GM19240 (cell line): ENCODE data around the gene VILL.
"Not testable (repeated sequence)": the region's sequence is repeated elsewhere in the genome, so short reads cannot be mapped to it uniquely, and the experiment has no call there.

ENCODE experiments used
- DNase-seq: peaks from one replicate; pipeline ENCODE4 v3.0.0; 2011; ENCODE audit warnings: low spot score; ENCODE audit not compliant: insufficient read length

VILL gene

DNA sequence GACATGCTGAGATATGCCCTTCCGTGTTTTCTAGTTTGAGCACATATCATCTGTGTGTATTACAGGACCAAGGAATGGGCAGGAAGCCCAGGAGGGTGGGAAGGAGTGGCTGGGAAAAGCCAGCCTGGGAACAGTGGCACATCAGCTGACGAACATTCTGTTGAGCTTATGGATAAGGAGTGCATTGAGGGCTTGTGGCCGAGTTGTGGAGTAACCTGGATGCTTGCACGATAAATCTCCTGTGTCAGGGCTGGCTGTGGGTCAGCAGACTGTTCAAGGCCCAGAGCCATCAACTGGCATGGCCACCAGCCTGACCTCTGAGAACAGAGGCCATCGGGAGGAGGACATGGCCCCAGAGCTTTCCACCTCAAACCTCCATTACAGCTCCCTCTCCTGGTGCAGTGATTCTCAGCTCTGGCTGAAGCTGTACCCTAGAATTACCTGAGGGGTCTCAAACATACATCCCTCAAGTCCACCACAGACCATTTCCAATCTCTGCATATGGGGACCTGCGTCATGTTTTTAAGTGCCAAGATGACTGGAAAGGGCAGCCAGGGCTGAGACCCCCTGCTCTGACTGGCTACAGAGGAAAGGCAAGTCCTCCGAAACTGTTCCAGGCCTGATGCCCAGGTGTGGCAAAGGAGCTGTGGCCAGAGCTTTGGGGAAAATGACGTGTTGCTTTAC lies 4.8 kb upstream of the VILL start:
- DNase-seq, result no peak

DNA sequence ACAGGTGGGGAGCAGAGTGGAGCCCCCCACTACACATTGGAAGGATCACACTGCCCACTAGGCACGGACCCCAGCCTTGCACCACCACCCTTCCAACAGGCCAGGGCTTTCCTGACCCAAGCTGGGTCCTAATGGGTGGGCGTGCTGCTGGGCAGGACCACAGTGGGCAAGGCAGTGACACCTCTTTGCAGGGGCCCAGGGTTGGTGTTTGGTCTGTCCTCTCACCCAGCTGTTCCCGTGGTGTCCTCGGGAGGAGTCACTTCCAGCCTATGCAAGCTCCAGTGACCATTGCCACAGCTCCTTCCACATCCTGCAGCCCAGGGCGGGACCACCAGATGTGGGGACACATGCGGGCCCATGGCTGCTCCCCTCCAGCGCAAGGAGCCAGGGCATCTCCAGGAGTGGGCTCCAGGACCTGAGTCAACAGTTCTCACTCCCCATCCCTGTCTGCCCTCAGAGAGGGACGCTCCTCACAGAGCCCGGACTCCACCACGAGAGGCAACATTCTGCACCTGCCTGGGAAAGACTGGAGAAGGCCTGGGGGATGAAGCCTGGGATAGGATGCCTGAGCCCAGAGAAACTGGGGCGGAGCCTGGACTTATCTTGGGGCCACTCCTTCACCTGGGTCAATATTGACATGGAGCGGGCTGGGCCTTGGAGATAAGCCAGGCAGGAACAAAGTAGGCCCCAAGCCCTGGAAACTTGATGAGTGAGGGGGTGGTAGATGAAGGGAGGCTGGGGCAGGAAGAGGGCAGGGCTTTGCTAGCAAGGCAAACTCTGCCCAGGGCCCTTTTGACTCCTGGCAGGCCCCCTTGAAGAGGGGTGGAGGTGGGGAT lies 3.9 kb upstream of the VILL start:
- DNase-seq, result no peak

DNA sequence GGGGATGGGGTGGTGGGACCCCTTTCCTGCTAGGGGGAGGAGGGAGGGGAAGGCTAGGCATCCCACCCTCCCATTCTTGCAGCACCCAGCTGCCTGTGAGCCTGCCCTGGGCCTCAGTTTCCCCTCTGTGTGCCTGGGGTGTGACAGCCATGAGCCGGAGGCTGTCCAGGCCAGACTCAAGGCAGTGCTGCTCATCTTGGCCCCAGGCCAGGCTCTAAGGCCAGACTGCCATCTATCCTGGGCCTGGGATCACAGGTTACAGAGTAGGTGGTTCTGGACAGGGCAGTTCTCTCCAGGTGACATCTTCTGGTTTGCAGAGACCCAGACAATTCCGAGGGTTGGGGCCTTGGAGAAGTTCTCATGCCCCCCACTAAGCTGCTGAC lies 3.3 kb upstream of the VILL start:
- no peak for DNase-seq

DNA sequence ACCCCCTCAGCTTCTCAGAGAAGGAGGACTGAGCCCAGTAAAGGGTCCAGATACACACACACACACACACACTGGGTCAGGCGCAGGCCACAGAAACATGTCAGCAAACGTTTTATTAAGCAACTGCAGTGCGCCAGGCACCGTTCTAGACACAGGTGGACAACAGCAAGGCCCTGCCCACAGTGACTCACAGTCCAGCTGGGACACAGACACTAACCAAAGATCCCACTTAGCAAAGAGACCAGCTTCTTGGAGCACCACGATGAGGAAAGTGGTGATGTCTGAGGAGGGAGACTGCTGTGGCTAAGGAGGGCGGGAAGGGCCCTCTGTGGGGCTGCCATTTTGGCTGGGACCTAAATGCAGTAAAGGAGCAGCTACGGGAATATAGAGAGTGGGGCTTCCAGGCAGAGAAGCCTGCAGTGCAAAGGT lies 2.8 kb upstream of the VILL start:
- no peak for DNase-seq

DNA sequence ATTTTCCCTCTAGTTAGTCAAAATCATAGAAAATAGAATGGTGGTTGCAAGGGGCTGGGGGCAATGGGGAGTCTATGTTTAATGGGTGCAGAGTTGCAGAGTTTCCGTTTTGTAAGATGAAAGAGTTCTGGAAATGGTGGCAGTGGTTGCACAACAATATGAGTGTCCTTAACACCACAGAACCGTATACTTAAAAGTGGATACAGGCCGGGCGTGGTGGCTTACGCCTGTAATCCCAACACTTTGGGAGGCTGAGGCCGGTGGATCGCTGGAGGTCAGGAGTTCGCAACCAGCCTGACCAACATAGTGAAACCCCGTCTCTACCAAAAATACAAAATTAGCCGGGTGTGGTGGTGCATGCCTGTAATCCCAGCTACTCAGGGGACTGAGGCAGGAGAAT lies 2.2 kb upstream of the VILL start:
- not testable (repeated sequence) for DNase-seq

DNA sequence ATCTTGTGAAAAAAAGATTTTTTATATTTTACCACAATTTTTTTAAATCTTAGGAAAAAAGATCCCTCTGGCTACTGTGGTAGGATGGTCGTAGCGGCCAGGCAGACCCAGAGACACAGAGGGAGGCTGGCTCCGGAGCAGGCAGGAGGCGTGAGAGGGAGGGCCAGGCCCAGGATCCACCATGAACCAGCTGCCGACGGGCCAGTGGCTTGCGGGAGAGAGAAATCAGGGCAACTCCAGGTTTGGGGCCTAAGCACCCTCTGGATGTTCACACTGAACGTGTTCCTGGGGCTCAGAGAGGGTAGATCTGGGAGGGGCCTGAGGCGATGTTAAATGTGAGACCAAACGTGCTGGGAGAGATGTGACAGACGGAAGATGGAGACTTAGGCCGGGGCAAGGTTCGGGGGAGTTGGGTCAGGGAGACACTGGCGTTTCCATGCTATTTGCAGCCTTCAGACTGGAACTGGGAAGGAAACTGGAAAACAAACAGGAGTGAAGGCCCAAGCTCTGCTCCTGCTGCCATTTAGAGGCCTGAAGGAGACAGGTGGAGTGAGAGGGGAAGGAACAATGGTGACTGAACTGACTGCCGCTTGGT lies 1.6 kb upstream of the VILL start:
- no peak for DNase-seq

DNA sequence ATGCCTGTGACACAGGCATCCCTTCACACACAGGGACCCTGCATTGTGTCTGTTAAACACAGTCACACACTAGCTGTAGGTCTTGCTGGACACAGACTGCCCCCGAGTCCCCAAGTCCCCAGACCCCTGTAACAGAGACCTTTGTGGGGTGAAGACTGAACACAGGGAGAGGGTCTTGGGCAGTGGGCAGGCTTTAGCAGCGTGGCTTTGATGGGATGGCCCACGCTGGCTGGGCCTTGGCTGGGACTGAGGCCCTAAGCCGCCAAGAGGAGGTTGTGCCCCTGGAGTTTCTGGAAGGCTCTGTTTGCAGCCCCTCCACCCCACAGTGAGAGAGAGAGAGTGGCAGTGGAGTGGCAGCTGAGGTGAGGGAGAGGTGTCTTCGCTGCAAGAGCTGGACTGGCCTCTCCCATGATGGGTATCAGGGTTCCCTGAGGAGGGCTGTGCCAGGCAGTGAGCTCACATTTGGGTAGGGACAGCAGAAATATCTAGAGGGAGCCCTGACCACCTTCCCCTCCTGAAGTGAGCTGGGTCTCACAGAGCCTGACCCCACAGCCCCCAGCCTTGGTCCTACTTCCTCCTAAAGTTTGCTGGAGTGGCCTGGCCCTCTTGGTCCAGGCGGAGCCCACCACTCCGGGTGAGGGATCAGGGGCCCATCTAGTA lies 635 bp upstream of the VILL start:
- no peak for DNase-seq

DNA sequence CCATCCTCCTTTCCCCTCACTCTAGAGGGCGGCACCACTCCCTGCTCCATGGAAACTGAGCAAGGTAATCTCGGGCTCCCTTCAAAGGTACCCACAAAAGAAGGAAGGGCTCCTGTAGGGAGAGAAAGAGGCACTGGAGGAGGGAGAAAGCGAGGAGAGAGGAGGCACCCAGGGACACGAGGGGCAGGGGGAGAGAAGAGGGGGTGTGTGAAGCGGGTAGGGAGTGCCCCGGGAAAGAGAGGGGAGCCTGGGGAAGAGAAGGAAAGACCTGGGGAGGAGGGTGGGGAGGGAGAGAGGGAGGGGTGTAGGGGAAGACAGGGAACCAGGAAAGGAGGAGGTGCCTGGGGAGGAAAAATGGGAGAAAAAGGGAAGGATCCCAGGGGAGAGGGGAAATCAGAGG lies 523 bp downstream of the VILL start:
- DNase-seq, result no peak

DNA sequence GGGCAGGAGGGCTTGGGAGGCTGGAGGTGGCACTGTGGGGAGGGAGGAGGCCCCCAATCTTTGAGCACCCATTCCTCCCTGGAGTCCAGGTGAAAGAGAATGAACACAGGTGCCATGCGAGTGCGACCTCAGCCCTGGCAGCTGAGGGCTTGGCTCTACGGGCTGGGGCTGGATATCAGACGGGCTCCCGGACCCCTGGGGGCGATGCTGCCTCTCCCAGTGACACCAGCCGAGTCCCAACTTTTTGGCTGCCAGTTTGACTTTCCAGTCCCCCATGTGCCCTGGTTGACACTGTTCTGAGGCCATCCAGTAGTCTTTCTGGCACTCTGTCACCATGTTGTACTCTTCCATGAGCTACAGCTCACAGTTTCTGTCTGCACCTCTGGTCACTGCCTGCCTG lies 1.2 kb downstream of the VILL start:
- DNase-seq, result no peak

DNA sequence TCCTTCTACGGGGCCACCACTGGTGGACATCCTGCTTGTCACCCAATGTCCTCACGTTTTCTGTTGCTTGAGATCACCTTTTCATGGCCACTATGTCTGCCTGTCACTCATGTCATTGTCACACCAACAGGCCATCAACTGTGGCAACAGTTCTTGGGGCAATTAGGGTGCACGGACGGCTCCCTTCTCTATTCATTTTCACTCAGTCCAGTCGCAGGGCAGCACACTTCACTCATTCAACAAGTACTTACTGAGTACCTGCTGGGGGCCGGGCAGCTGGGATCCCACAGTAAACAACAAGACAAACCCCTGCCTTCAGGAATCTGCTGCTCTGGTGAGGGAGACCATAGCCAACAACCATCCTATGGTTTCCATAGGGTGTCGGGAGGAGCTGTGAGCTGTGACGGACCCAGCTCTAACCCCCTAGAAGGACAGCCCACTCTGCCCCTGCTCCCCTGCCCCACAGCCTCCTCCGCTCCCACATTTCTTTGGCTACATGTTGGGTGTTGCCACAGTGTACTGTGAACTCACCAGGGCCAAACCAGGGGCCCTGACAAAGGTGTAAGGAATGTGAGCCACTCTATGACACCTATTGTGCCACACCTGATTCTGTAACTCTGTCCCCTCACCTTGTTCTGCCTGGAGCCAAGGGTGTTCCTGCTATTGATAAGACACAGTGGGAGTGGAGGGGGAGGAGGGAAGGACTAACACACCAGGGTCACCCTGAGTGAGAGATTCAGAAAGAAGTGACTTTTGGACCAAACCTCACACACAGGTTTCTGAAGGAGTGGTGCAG lies 1.9 kb downstream of the VILL start:
- no peak for DNase-seq

DNA sequence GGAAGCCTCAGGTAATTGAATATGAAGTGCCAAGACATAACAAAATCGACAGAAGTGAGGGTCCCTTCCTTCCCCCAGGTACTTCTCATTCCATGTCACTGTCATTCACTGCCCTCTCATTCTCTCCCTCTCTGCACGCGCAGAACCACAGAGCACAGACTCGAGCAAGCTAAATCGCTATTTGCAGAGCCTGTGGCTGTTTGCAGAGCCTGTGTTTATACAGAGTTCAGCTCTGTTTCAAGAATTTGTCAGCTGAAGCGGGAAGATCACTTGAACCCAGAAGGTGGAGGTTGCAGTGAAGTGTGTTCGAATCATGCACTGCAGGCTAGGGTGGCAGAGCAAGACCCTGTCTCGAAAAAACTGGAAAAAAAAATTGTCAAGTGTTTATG lies 2.5 kb downstream of the VILL start:
- no peak for DNase-seq

DNA sequence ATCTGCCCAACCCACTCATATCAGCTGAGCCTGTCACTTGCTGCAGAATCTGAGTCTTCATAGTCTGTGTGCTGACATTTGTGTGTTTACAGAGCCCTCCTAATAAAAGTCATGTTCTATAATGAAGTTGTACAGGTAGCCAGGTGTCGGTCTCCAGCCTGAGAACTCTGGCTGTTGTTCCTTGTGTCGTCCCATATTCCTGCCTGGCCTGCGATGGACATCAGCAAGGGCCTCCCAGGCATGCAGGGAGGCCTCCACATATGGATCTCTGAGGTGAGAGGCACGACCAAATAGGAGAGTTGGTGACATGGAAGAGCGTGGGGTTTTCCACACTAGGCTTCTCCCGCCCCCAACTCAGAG lies 2.9 kb downstream of the VILL start:
- DNase-seq, result no peak

DNA sequence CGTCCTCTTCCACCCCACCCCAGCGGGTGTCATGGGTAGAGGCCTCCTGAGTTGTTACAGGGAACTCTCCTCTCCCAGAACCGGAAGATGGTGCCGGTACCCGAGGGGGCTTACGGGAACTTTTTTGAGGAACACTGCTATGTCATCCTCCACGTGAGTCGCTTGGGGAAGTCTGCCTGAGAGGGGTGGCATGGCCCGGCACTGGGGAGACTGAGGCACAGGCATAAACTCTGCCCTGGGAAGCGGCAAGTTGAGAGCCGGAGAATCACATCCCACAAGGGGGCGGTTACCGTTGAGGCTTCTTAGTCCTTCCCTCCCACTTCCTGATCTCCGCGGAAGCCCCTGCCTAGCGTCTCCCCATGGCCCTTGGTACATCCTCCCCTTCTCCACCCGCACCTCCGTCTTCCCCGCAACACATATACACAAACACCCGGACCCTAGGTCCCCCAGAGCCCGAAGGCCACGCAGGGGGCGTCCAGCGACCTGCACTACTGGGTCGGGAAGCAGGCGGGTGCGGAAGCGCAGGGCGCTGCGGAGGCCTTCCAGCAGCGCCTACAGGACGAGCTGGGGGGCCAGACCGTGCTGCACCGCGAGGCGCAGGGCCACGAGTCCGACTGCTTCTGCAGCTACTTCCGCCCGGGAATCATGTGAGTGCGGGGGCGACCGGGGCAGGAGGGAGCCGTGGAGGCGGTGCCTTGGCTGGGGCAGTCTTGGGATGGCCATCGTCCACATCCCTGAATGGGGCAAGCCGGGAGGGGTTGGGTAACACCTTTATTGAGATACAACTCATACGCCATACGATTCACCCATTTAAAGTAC lies 3.4 kb downstream of the VILL start:
- DNase-seq, result peak; percentile 57

DNA sequence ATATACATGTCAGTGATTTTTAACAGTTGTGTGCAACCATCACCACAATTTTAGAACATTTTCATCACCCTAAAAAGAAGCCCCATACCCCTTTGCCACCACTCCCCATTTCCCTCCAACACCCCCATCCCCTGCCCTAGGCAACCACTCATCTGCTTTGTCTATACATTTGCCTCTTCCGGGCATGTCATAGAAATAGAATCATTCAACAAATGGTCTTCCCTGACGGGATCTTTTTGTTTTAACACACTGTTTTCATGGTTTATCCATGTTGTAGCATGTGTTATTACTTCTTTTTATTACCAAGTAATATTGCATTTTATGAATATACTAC lies 4.0 kb downstream of the VILL start:
- DNase-seq, result no peak

DNA sequence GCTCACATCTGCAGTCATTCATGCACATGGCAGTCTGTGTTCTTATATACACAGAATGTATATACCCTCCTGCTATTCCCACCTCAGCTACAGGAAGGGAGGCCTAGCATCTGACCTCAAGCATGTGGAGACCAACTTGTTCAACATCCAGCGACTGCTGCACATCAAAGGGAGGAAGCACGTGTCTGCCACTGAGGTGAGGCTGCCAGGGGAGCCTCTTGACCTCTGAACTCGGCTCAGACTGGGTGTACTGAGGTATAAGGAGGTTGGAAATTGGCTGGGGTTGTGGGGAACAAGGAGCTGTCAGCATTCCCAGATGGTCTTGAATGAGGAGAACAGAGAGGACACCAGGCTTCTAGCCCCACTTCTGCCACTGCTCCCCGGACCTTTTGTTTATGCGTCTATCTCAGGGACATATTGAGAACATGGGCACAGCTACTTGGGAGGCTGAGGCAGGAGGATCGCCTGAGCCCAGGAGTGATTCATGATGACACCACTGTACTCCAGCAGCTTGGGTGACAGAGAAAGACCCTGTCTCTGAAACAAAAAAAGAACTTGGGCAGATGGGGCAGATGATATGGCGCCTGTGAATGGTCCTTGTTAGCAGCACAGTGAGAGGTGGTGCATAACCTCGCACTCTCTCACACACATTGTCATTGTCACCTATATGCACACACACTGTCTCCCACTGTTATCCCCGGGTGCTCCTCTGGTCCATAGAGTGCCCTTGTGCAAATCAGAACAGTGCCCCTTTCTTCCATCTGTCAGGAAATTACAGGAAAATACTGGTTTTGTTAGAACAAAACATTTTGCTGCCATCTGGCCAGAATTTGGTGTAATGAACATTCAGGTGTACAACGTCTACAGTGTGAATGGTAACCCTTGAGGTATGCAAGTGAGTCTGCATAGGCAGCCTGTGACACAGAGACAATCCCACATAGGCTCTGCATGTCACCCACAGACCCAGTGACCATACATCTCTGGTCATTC lies 5.4 kb downstream of the VILL start:
- DNase-seq, result no peak

DNA sequence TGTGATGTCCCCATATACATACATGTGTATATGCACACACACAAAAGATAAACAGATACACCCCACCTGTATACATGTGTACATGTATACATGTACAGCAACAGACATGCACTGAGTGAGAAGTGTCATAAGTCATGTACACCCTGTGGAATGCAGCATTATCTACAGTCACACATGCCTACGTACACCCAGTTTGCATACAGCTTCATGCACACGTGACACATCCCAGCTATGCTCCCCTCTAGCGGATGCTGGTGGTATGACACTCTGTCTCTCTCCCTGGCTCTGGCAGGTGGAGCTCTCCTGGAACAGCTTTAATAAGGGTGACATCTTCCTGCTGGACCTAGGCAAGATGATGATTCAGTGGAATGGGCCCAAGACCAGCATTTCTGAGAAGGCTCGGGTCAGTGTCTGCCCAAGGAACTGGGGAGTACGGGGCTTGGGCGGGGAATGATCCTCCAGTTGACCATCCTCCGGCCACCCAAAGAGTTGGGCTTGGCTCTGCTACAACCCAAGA lies 6.3 kb downstream of the VILL start:
- DNase-seq, result peak; percentile 75

DNA sequence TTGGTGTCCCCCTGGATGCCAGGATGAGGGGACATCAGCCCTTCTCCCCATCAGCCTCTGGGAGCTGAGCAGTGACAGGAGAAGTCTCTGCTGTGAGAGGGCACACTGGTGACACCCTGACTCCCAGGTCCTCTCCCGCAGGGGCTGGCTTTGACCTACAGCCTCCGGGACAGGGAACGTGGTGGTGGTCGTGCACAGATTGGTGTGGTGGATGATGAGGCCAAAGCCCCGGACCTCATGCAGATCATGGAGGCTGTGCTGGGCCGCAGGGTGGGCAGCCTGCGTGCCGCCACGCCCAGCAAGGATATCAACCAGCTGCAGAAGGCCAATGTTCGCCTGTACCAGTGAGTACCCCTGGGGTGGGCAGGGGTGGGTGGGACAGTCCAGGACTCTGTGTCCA lies 6.8 kb downstream of the VILL start:
- no peak for DNase-seq

DNA sequence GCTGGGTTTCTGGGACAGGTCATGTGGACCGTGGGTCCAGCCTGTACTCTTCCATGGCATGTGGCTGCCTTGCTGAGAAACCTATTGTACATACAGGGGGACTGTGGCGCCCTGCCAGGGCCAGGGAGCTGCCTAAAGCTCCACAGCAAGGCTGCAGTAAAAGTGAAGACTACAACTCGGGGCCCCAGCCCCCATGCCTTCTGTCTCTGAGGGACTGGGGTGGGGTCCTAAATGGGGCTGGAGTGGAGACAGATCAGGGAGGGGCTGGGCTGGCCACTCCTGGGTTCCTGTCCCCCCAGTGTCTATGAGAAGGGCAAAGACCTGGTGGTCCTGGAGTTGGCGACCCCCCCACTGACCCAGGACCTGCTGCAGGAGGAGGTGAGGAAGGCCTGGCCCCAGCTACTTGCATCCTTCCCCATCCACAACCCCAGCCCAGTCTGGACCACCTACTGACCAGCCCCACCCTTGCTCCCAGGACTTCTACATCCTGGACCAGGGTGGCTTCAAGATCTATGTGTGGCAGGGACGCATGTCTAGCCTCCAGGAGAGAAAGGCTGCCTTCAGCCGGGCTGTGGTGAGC lies 7.3 kb downstream of the VILL start:
- DNase-seq, result no peak

DNA sequence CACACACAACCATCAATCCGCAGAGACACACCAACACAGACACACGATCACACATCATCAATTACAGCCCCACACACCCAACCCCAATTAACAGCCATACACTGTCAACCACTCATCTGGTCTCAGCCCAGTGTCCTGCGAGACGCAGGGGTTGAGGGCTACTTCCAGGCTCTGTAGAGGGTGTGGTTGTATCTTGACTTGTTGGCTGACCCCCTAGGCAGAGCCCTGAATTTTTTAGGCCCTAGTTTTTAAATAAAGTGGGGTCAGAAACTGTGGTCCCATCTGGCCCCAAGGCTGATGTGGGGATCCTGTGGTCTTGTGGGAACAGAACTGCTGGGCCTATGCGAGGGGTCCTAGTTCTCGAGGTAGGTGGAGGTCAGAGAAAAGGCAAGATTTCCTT lies 9.2 kb downstream of the VILL start:
- DNase-seq, result no peak
